HEK293 (cell line): Measurements from ENCODE around the gene NINJ1.

Experiments
- AEBP2 ChIP-seq: fragments of 450-650 bp; formaldehyde crosslinking; IDR thresholded peaks from 2 replicates; pipeline ENCODE4 v1.5.1; 2016; ENCODE audit warnings: missing biosample characterization, missing genetic modification characterization, borderline replicate concordance
- FEZF1 ChIP-seq: fragments of 450-650 bp; formaldehyde crosslinking; IDR thresholded peaks from 2 replicates; pipeline ENCODE4 v1.5.1; 2016; ENCODE audit warnings: missing biosample characterization, missing genetic modification characterization
- GLIS2 ChIP-seq: fragments of 450-650 bp; formaldehyde crosslinking; IDR thresholded peaks from 2 replicates; pipeline ENCODE4 v1.5.1; 2016; ENCODE audit warnings: missing biosample characterization, missing genetic modification characterization
- HOXD13 ChIP-seq: sonication (generic); formaldehyde crosslinking; IDR thresholded peaks from 2 replicates; pipeline ENCODE4 v1.8.0; 2022; ENCODE audit warnings: missing genetic modification reagents, borderline replicate concordance
- RBAK ChIP-seq: fragments of 450-650 bp; formaldehyde crosslinking; IDR thresholded peaks from 2 replicates; pipeline ENCODE4 v1.5.1; 2016; ENCODE audit warnings: missing biosample characterization, missing genetic modification characterization
- ZBTB49 ChIP-seq: fragments of 450-650 bp; formaldehyde crosslinking; IDR thresholded peaks from 2 replicates; pipeline ENCODE4 v1.5.1; 2016; ENCODE audit warnings: missing biosample characterization, missing genetic modification characterization, low read depth
- ZEB2 ChIP-seq: fragments of 450-650 bp; formaldehyde crosslinking; IDR thresholded peaks from 2 replicates; pipeline ENCODE4 v1.5.1; 2016; ENCODE audit warnings: missing biosample characterization, missing genetic modification characterization
- ZFHX2 ChIP-seq: fragments of 450-650 bp; formaldehyde crosslinking; conservative IDR thresholded peaks from 2 replicates; pipeline ENCODE4 v1.5.1; 2016; ENCODE audit warnings: missing biosample characterization, missing genetic modification characterization
- ZNF112 ChIP-seq: fragments of 450-650 bp; formaldehyde crosslinking; IDR thresholded peaks from 2 replicates; pipeline ENCODE4 v1.5.0; 2017; ENCODE audit warnings: missing biosample characterization, missing genetic modification characterization
- ZNF16 ChIP-seq: fragments of 450-650 bp; formaldehyde crosslinking; IDR thresholded peaks from 2 replicates; pipeline ENCODE4 v1.5.1; 2016; ENCODE audit warnings: low read depth, missing biosample characterization, missing genetic modification characterization
- ZNF292 ChIP-seq: fragments of 450-650 bp; formaldehyde crosslinking; IDR thresholded peaks from 2 replicates; pipeline ENCODE4 v1.5.1; 2016; ENCODE audit warnings: low read depth, missing biosample characterization, missing genetic modification characterization, borderline replicate concordance
- ZNF350 ChIP-seq: fragments of 450-650 bp; formaldehyde crosslinking; IDR thresholded peaks from 2 replicates; pipeline ENCODE4 v1.5.0; 2017; ENCODE audit warnings: missing biosample characterization, mild to moderate bottlenecking, missing genetic modification characterization
- ZNF404 ChIP-seq: fragments of 450-650 bp; formaldehyde crosslinking; IDR thresholded peaks from 2 replicates; pipeline ENCODE4 v1.5.1; 2017; ENCODE audit warnings: missing biosample characterization, missing genetic modification characterization
- ZNF426 ChIP-seq: fragments of 450-650 bp; formaldehyde crosslinking; IDR thresholded peaks from 2 replicates; pipeline ENCODE4 v1.5.1; 2017; ENCODE audit warnings: missing biosample characterization, missing genetic modification characterization, mild to moderate bottlenecking, inconsistent platforms, moderate library complexity
- ZNF555 ChIP-seq: fragments of 450-650 bp; formaldehyde crosslinking; conservative IDR thresholded peaks from 2 replicates; pipeline ENCODE4 v1.5.1; 2017; ENCODE audit warnings: missing biosample characterization, mild to moderate bottlenecking, missing genetic modification characterization, inconsistent platforms
- ZNF558 ChIP-seq: fragments of 450-650 bp; formaldehyde crosslinking; IDR thresholded peaks from 2 replicates; pipeline ENCODE4 v1.5.1; 2016; ENCODE audit warnings: missing biosample characterization, missing genetic modification characterization
- ZNF571 ChIP-seq: fragments of 450-650 bp; formaldehyde crosslinking; IDR thresholded peaks from 2 replicates; pipeline ENCODE4 v1.5.0; 2017; ENCODE audit warnings: missing biosample characterization, missing genetic modification characterization
- ZNF596 ChIP-seq: fragments of 450-650 bp; IDR thresholded peaks from 2 replicates; pipeline ENCODE4 v1.5.0; 2018; ENCODE audit warnings: missing biosample characterization, mild to moderate bottlenecking, missing genetic modification characterization, moderate library complexity
- ZNF629 ChIP-seq: fragments of 450-650 bp; formaldehyde crosslinking; IDR thresholded peaks from 2 replicates; pipeline ENCODE4 v1.5.1; 2017; ENCODE audit warnings: missing biosample characterization, missing genetic modification characterization
- ZNF664 ChIP-seq: fragments of 450-650 bp; formaldehyde crosslinking; IDR thresholded peaks from 2 replicates; pipeline ENCODE4 v1.5.1; 2016; ENCODE audit warnings: missing biosample characterization, missing genetic modification characterization
- ZNF670 ChIP-seq: fragments of 450-650 bp; formaldehyde crosslinking; IDR thresholded peaks from 2 replicates; pipeline ENCODE4 v1.5.1; 2016; ENCODE audit warnings: missing biosample characterization, missing genetic modification characterization, low read depth
- ZNF76 ChIP-seq: fragments of 450-650 bp; formaldehyde crosslinking; IDR thresholded peaks from 2 replicates; pipeline ENCODE4; 2016; ENCODE audit warnings: low read depth, missing biosample characterization, missing genetic modification characterization, borderline replicate concordance
- ZNF768 ChIP-seq: fragments of 450-650 bp; formaldehyde crosslinking; IDR thresholded peaks from 2 replicates; pipeline ENCODE4 v1.5.1; 2018; ENCODE audit warnings: missing biosample characterization, mild to moderate bottlenecking, missing genetic modification characterization
- ZNF837 ChIP-seq: fragments of 450-650 bp; formaldehyde crosslinking; IDR thresholded peaks from 2 replicates; pipeline ENCODE4 v1.5.1; 2016; ENCODE audit warnings: missing biosample characterization, missing genetic modification characterization
- TF ChIP-seq, protein P1 (sequence below): fragments of 450-650 bp; formaldehyde crosslinking; IDR thresholded peaks from 2 replicates; pipeline ENCODE4 v1.5.1; 2016; ENCODE audit warnings: missing biosample characterization, missing genetic modification characterization
- TF ChIP-seq, protein P2 (sequence below): fragments of 450-650 bp; formaldehyde crosslinking; IDR thresholded peaks from 2 replicates; pipeline ENCODE4 v1.5.1; 2016; ENCODE audit warnings: missing biosample characterization, missing genetic modification characterization, low read depth
- TF ChIP-seq, protein P3 (sequence below): fragments of 450-650 bp; formaldehyde crosslinking; IDR thresholded peaks from 2 replicates; pipeline ENCODE4 v1.5.1; 2016; ENCODE audit warnings: missing biosample characterization, missing genetic modification characterization
- TF ChIP-seq, protein P4 (sequence below): fragments of 450-650 bp; formaldehyde crosslinking; IDR thresholded peaks from 2 replicates; pipeline ENCODE4 v1.5.1; 2016; ENCODE audit warnings: missing biosample characterization, missing genetic modification characterization

NINJ1 gene

DNA sequence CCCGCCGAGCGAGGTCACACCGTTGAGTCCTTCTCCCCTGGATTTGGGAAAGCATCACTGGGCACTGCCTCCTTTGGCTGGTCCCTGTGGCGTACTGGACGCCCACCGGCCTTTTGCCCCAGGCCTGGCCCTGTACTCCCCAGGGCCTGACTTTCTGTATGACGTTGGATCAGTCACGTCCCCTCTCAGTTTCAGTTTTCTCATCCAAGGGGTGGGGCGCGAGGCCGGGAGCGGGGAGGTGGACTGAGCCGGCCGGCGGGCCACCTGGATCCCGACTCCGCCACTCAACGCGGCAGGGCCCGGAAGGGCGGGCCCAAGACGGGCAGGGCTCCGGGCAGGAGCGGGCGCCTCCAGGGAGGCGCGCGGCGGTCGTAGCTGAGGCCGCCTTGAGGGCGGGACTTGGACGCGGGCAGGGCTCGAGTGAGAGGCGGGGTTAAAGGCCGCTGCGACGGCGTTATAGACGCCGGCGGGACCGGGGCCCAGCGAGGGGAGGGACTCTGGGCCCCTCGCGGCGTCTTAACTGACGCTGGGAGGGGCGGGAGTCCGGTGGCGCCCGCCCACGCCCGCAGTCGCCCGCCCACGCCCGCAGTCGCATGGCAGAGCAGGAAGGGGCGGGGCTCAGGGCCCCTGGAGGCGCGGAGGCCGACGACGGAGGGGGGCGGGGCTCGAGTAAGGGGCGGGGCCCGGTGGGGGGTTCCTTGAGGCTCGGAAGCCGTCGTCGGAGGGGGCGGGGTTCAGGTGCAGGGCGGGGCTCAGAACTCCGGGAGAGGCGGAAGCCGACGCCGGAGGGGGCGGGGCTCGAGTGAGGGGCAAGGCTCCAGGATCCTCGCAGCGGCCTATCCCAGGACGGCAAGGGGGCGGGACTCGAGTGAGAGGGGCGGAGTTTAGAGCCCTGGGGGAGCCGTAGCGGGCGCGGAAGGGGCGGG is 38.6 kb downstream of the NINJ1 start (continued):
- TF ChIP-seq ZBTB49 (tag by site-specific recombination) (no peak), ZNF404 (tag by site-specific recombination) (no peak), ZNF558 (tag by site-specific recombination) (no peak), ZNF350 (tag by site-specific recombination) (no peak), HOXD13 (CRISPR knock-in tag) (no peak), GLIS2 (tag by site-specific recombination) (no peak), FEZF1 (tag by site-specific recombination) (no peak), AEBP2 (tag by site-specific recombination) (no peak), ZNF837 (no peak), ZNF629 (tag by site-specific recombination) (0 out of 2 replicates have a peak, but pooled peaks have one; percentile 11), ZNF426 (tag by site-specific recombination) (no peak), ZNF670 (no peak), ZNF664 (tag by site-specific recombination) (no peak), ZNF292 (tag by site-specific recombination) (no peak), ZFHX2 (no peak), ZNF16 (tag by site-specific recombination) (no peak), ZEB2 (tag by site-specific recombination) (no peak), ZNF555 (no peak), ZNF571 (no peak), RBAK (no peak), ZNF76 (no peak), ZNF596 (no peak), ZNF112 (tag by site-specific recombination) (no peak), ZNF768 (tag by site-specific recombination) (no peak)
- TF ChIP-seq, protein P1, sequence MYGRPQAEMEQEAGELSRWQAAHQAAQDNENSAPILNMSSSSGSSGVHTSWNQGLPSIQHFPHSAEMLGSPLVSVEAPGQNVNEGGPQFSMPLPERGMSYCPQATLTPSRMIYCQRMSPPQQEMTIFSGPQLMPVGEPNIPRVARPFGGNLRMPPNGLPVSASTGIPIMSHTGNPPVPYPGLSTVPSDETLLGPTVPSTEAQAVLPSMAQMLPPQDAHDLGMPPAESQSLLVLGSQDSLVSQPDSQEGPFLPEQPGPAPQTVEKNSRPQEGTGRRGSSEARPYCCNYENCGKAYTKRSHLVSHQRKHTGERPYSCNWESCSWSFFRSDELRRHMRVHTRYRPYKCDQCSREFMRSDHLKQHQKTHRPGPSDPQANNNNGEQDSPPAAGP (tag by site-specific recombination) = no peak
- TF ChIP-seq, protein P2, sequence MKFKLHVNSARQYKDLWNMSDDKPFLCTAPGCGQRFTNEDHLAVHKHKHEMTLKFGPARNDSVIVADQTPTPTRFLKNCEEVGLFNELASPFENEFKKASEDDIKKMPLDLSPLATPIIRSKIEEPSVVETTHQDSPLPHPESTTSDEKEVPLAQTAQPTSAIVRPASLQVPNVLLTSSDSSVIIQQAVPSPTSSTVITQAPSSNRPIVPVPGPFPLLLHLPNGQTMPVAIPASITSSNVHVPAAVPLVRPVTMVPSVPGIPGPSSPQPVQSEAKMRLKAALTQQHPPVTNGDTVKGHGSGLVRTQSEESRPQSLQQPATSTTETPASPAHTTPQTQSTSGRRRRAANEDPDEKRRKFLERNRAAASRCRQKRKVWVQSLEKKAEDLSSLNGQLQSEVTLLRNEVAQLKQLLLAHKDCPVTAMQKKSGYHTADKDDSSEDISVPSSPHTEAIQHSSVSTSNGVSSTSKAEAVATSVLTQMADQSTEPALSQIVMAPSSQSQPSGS = no peak
- TF ChIP-seq, protein P3, sequence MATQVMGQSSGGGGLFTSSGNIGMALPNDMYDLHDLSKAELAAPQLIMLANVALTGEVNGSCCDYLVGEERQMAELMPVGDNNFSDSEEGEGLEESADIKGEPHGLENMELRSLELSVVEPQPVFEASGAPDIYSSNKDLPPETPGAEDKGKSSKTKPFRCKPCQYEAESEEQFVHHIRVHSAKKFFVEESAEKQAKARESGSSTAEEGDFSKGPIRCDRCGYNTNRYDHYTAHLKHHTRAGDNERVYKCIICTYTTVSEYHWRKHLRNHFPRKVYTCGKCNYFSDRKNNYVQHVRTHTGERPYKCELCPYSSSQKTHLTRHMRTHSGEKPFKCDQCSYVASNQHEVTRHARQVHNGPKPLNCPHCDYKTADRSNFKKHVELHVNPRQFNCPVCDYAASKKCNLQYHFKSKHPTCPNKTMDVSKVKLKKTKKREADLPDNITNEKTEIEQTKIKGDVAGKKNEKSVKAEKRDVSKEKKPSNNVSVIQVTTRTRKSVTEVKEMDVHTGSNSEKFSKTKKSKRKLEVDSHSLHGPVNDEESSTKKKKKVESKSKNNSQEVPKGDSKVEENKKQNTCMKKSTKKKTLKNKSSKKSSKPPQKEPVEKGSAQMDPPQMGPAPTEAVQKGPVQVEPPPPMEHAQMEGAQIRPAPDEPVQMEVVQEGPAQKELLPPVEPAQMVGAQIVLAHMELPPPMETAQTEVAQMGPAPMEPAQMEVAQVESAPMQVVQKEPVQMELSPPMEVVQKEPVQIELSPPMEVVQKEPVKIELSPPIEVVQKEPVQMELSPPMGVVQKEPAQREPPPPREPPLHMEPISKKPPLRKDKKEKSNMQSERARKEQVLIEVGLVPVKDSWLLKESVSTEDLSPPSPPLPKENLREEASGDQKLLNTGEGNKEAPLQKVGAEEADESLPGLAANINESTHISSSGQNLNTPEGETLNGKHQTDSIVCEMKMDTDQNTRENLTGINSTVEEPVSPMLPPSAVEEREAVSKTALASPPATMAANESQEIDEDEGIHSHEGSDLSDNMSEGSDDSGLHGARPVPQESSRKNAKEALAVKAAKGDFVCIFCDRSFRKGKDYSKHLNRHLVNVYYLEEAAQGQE (tag by site-specific recombination) = no peak
- TF ChIP-seq, protein P4, sequence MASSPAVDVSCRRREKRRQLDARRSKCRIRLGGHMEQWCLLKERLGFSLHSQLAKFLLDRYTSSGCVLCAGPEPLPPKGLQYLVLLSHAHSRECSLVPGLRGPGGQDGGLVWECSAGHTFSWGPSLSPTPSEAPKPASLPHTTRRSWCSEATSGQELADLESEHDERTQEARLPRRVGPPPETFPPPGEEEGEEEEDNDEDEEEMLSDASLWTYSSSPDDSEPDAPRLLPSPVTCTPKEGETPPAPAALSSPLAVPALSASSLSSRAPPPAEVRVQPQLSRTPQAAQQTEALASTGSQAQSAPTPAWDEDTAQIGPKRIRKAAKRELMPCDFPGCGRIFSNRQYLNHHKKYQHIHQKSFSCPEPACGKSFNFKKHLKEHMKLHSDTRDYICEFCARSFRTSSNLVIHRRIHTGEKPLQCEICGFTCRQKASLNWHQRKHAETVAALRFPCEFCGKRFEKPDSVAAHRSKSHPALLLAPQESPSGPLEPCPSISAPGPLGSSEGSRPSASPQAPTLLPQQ (tag by site-specific recombination) = peak; percentile 72
